SK-N-SH (cell line): ENCODE data around the gene LIMK1. TPM values are rescaled to one million over a fixed set of nuclear protein-coding genes. Genes with fewer than 3 reads are reported as not detected.
A peak's percentile ranks its signal among the peaks of the same experiment; 100 is the strongest.

Experiments used
- CTCF ChIA-PET: fragments of 300-600, 350-600 bp; formaldehyde crosslinking; extraction: SDS; loops from one replicate; lab custom pipeline; 2021; lab: Yijun Ruan, JAX
- POLR2A ChIA-PET: fragments of 350-600 bp; sonication (Branson Sonifier 250); formaldehyde crosslinking; extraction: SDS; loops from one replicate; lab custom pipeline; 2020; ENCODE audit warnings: antibody characterized with exemption, inconsistent platforms; lab: Yijun Ruan, JAX
- DNase-seq: peaks from one replicate; pipeline ENCODE4 v3.0.0; 2012
- H2AFZ ChIP-seq: fragments of 200-600 bp; sonication (generic); 2 replicates; pipeline ENCODE4 v1.8.1; 2016; ENCODE audit warnings: antibody characterized with exemption, mild to moderate bottlenecking, low read depth
- H3F3A ChIP-seq: fragments of 200-600 bp; sonication (generic); replicated peaks from 2 replicates; pipeline ENCODE3; 2016; ENCODE audit warnings: antibody characterized with exemption, mild to moderate bottlenecking; ENCODE audit not compliant: insufficient read depth
- H3K27ac ChIP-seq, 2 experiments: fragments of 200-500 bp in 1 of 2; fragments of 200-600 bp in 1 of 2; sonication (Bioruptor generic) in 1 of 2; sonication (generic), shearing (Covaris generic) in 1 of 2; 2 replicates each; pipeline versions ENCODE4 v1.5.1 to v1.6.1; 2014 to 2016; ENCODE audit warnings: low read depth in 2 of 2, inconsistent platforms in 1 of 2, low read length in 1 of 2, mild to moderate bottlenecking in 1 of 2, mixed read lengths in 1 of 2
- H3K27me3 ChIP-seq: fragments of 200-600 bp; sonication (generic), shearing (Covaris generic); 2 replicates; pipeline ENCODE4 v1.6.1; 2016; ENCODE audit warnings: mixed run types; ENCODE audit not compliant: insufficient read depth
- H3K36me3 ChIP-seq, 2 experiments: fragments of 200-500 bp in 1 of 2; fragments of 200-600 bp in 1 of 2; sonication (Bioruptor generic) in 1 of 2; sonication (generic) in 1 of 2; replicated peaks in 1 of 2; 2 replicates each; pipeline versions ENCODE3 to v1.5.1; 2014 to 2016; ENCODE audit warnings: low read length in 1 of 2, mild to moderate bottlenecking in 1 of 2; ENCODE audit not compliant: insufficient read depth in 2 of 2, control insufficient read depth in 1 of 2
- H3K4me1 ChIP-seq, 2 experiments: fragments of 200-500 bp in 1 of 2; fragments of 200-600 bp in 1 of 2; sonication (Bioruptor generic) in 1 of 2; sonication (generic), shearing (Covaris generic) in 1 of 2; 2 replicates each; pipeline versions ENCODE4 v1.5.1 to v1.6.1; 2014 to 2016; ENCODE audit warnings: low read depth in 1 of 2, low read length in 1 of 2, mixed run types in 1 of 2; ENCODE audit not compliant: insufficient read depth in 2 of 2, control insufficient read depth in 1 of 2
- H3K4me2 ChIP-seq: fragments of 200-600 bp; sonication (generic), shearing (Covaris generic); 2 replicates; pipeline ENCODE4 v1.6.1; 2017; ENCODE audit warnings: mixed run types
- H3K4me3 ChIP-seq, 2 experiments: fragments of 200-500 bp in 1 of 2; fragments of 200-600 bp in 1 of 2; sonication (Bioruptor generic) in 1 of 2; sonication (generic), shearing (Covaris generic) in 1 of 2; 2 replicates each; pipeline versions ENCODE4 v1.5.1 to v1.8.1; 2014 to 2016; ENCODE audit warnings: low read depth in 2 of 2, inconsistent platforms in 1 of 2, low read length in 1 of 2, mild to moderate bottlenecking in 1 of 2, mixed read lengths in 1 of 2, moderate library complexity in 1 of 2
- H3K79me2 ChIP-seq: fragments of 200-600 bp; sonication (generic); 2 replicates; pipeline ENCODE4 v1.8.1; 2017; ENCODE audit warnings: mild to moderate bottlenecking; ENCODE audit not compliant: insufficient read depth
- H3K9ac ChIP-seq: fragments of 200-600 bp; sonication (generic); 2 replicates; pipeline ENCODE4 v1.6.1; 2017; ENCODE audit warnings: mixed run types
- H3K9me2 ChIP-seq: fragments of 200-600 bp; sonication (generic); 2 replicates; pipeline ENCODE4 v1.6.1; 2017; ENCODE audit warnings: mixed run types
- H3K9me3 ChIP-seq: fragments of 200-600 bp; sonication (generic); 2 replicates; pipeline ENCODE4 v1.6.1; 2017; ENCODE audit warnings: mixed run types, mild to moderate bottlenecking, moderate library complexity
- H4K20me1 ChIP-seq: fragments of 200-600 bp; sonication (generic); 2 replicates; pipeline ENCODE4 v1.6.1; 2017; ENCODE audit warnings: mild to moderate bottlenecking, mixed run types; ENCODE audit not compliant: insufficient read depth
- CHD2 ChIP-seq: fragments of 150-350 bp; IDR thresholded peaks from 2 replicates; pipeline ENCODE4 v1.6.1; 2018; ENCODE audit warnings: low read length; ENCODE audit not compliant: partially characterized antibody
- EZH2phosphoT487 ChIP-seq: fragments of 200-600 bp; sonication (generic); IDR thresholded peaks from 2 replicates; pipeline ENCODE4 v1.6.1; 2017; ENCODE audit warnings: low read depth, mixed run types, mild to moderate bottlenecking, antibody characterized with exemption, moderate library complexity, borderline replicate concordance
- FOSL2 ChIP-seq: IDR thresholded peaks from 2 replicates; pipeline ENCODE4 v1.4.0; 2012; ENCODE audit warnings: low read depth, mild to moderate bottlenecking, moderate library complexity, borderline replicate concordance
- GABPA ChIP-seq: IDR thresholded peaks from 2 replicates; pipeline ENCODE4 v1.4.0; 2012; ENCODE audit warnings: low read depth, mild to moderate bottlenecking
- IRF3 ChIP-seq: fragments of 150-350 bp; IDR thresholded peaks from 2 replicates; pipeline ENCODE4 v1.6.1; 2016; ENCODE audit warnings: mild to moderate bottlenecking, low read depth, low read length
- MEF2A ChIP-seq: IDR thresholded peaks from 2 replicates; pipeline ENCODE4 v1.4.0; 2012; ENCODE audit warnings: low read depth, borderline replicate concordance
- MXI1 ChIP-seq: IDR thresholded peaks from 2 replicates; pipeline ENCODE4 v1.6.1; 2012; ENCODE audit warnings: mild to moderate bottlenecking, low read depth, low read length, improper control_type of control experiment
- NRF1 ChIP-seq: IDR thresholded peaks from 2 replicates; pipeline ENCODE4 v1.6.1; 2012; ENCODE audit warnings: low read depth, mild to moderate bottlenecking, low read length
- PBX3 ChIP-seq: IDR thresholded peaks from 2 replicates; pipeline ENCODE4; 2012
- RAD21 ChIP-seq: IDR thresholded peaks from 2 replicates; pipeline ENCODE4 v1.6.1; 2012; ENCODE audit warnings: mild to moderate bottlenecking, low read length
- RCOR1 ChIP-seq: fragments of 150-350 bp; IDR thresholded peaks from 2 replicates; pipeline ENCODE4 v1.6.1; 2017; ENCODE audit warnings: antibody characterized with exemption, low read length
- REST ChIP-seq: IDR thresholded peaks from 2 replicates; pipeline ENCODE4 v1.6.1; 2012; ENCODE audit warnings: mild to moderate bottlenecking, low read depth, low read length, moderate library complexity
- RFX5 ChIP-seq: IDR thresholded peaks from 2 replicates; pipeline ENCODE4 v1.6.1; 2012; ENCODE audit warnings: mild to moderate bottlenecking, improper control_type of control experiment, low read length
- RXRA ChIP-seq: IDR thresholded peaks from 2 replicates; pipeline ENCODE4 v1.4.0; 2012; ENCODE audit warnings: low read depth, mild to moderate bottlenecking, borderline replicate concordance
- SIN3A ChIP-seq: IDR thresholded peaks from 2 replicates; pipeline ENCODE4 v1.6.1; 2012; ENCODE audit warnings: low read depth, mild to moderate bottlenecking, low read length, moderate library complexity, borderline replicate concordance
- SMC3 ChIP-seq: IDR thresholded peaks from 2 replicates; pipeline ENCODE4 v1.6.1; 2012; ENCODE audit warnings: low read depth, low read length, improper control_type of control experiment
- USF1 ChIP-seq: IDR thresholded peaks from 2 replicates; pipeline ENCODE4 v1.4.0; 2012; ENCODE audit warnings: low read depth, borderline replicate concordance
- YY1 ChIP-seq: IDR thresholded peaks from 2 replicates; pipeline ENCODE4 v1.4.0; 2012; ENCODE audit warnings: low read depth, mild to moderate bottlenecking
- ZBTB33 ChIP-seq: IDR thresholded peaks from 2 replicates; pipeline ENCODE4 v1.4.0; 2012; ENCODE audit warnings: low read depth, borderline replicate concordance
- WGBS: methylation state at CpG from one replicate; pipeline ENCODE4 v1.1.6; 2017; ENCODE audit warnings: low lambda C conversion rate; 5-methylcytosine and 5-hydroxymethylcytosine counted together
- polyA plus RNA-seq, 3 experiments: library from polyadenylated mRNA; depleted of rRNA; stranded (reverse); fragments of >200 nt; gene quantifications; 2 replicates each; pipeline ENCODE4 v1.2.3, GENCODE V29; 2012

Gene LIMK1
- polyA plus RNA-seq, 1 of the 3 experiments (the other 2 are of a cell fraction), result 86.6 TPM

GRCh38 chr7:74087791-74088453 is 4.3 kb downstream of the LIMK1 start (continued):
- TF ChIP-seq GABPA (no peak), REST (no peak), PBX3 (no peak), SIN3A (no peak), YY1 (no peak), NRF1 (no peak), RXRA (no peak), MEF2A (no peak), RCOR1 (no peak)
- TF ChIP-seq, all 33 proteins: peak for 0

- 58% methylated on average over 9 of the region's 13 CpGs for WGBS
- POLR2A ChIA-PET, result interaction anchor here (0.7 to 2.3 kb wide), 3 partner anchors 9 to 82 kb away, joined by 3 to 10 read pairs (median 3); partner anchors contain the start of genes EIF4H and LIMK1
- Histone ChIP-seq H2AFZ (no peak overlapping the region), H3F3A (peaks cover 51% of the 10 kb centered on the region), H3K27ac (peak overlapping the region; percentile 95), H4K20me1 (no peaks in the 10 kb centered on the region), H3K4me1 (peaks cover 36 to 38% of the 10 kb centered on the region in 2 experiments; a peak in 3 of 4 replicates), H3K4me3 (no peak overlapping the region; a peak in 1 of 4 replicates), H3K27me3 (no peaks in the 10 kb centered on the region), H3K4me2 (peak overlapping the region; percentile 96), H3K9me2 (no peaks in the 10 kb centered on the region), H3K79me2 (peaks cover 68% of the 10 kb centered on the region), H3K9ac (peak overlapping the region; percentile 52; the same call in 1 of the 2 replicates), H3K36me3 (peaks cover 22 to 53% of the 10 kb centered on the region in 2 experiments), H3K9me3 (no peaks in the 10 kb centered on the region)
- DNase-seq, result peak; percentile 71
- CTCF ChIA-PET, result interaction anchor here (2.4 to 3.2 kb wide), 2 partner anchors 65 to 114 kb away, joined by 10 to 11 read pairs; no protein-coding TSS in a partner anchor
- no peak for TF ChIP-seq USF1
- TF ChIP-seq YY1, result no peak
- no peak for TF ChIP-seq CHD2
- TF ChIP-seq SMC3, result no peak
- no peak for TF ChIP-seq RFX5
- no peak for TF ChIP-seq EZH2phosphoT487
- TF ChIP-seq MXI1, result no peak
- no peak for TF ChIP-seq ZBTB33
- no peak for TF ChIP-seq FOSL2
- no peak for TF ChIP-seq PBX3
- no peak for TF ChIP-seq IRF3
- TF ChIP-seq RAD21, result no peak
Observed at GRCh38 chr7:74092321-74092963, 8.8 kb downstream of the LIMK1 start.
